ENCODE measurements around the gene FLT1.

- TF ChIP-seq CTCF (IDR thresholded peaks at IDR 0.05; ENCODE audit: low read depth, low read length, poor library complexity, severe bottlenecking) (no peak), EZH2phosphoT487 (IDR thresholded peaks at IDR 0.05; ENCODE audit: borderline replicate concordance, low read length) (no peak)
These were observed 173.9 kb downstream of the FLT1 start for GRCh38 chr13:28320884-28321574.

All from DOHH2 (cell line).